ENCODE measurements around the gene HOXA7. TPM values are rescaled to one million over a fixed set of nuclear protein-coding genes. Genes with fewer than 3 reads are reported as not detected.
A peak's percentile ranks its signal among the peaks of the same experiment; 100 is the strongest.

The HOXA7 gene
- total and polyA plus RNA-seq, 9 donors: 0.23 to 4.5 (median 0.75) TPM

DNA sequence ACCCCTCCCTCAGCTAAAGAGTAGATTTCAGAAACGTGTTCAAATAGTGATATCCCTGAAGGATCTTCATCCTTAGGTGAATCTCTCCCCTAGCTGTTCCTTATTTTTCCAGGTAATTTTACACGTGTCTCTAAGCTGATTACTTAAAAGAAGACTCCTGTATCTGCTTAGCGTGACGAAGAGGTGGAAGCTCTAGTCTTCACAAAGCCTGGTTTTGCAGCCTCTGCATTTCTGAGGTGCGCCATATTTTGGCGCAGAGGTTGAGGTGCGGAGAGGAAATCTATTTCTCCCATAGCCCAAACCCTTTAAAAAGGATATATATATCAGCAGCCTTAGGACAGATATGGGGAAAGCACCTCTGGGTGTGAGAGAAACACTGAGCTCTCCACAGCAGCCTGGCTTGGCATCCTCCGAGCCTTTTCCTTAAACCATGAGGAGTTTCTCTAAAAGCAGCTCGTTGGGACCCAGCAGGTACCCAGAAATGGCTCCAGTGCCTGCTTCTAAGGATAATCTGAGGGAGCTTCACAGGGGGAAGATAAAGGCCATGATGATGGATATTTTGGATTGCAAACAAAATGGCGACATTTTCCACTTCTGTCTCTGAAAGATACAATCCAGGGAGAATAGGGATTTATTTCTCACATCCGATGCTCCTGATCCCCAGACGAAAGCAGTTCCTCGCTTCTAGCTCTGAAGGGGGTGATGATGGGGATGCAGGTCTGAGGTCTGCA is 51.0 kb downstream of the HOXA7 start:
- Histone ChIP-seq H3K36me3 (no peaks in the 10 kb centered on the region), H3K27ac (peak overlapping the region in 1 of 2 donors; percentile 38), H3K9me3 (no peaks in the 10 kb centered on the region), H3K4me3 (no peak overlapping the region), H3K4me1 (ENCODE audit: insufficient read depth) (no peaks in the 10 kb centered on the region), H3K27me3 (peaks cover 2% of the 10 kb centered on the region)
- intact Hi-C loops (cut with DNase I): no loop called here
- 62 to 76% (median 64%) methylated on average over 13 of the region's 13 CpGs for WGBS, 3 donors
- DNase-seq: no peak
- TF ChIP-seq, protein P1, sequence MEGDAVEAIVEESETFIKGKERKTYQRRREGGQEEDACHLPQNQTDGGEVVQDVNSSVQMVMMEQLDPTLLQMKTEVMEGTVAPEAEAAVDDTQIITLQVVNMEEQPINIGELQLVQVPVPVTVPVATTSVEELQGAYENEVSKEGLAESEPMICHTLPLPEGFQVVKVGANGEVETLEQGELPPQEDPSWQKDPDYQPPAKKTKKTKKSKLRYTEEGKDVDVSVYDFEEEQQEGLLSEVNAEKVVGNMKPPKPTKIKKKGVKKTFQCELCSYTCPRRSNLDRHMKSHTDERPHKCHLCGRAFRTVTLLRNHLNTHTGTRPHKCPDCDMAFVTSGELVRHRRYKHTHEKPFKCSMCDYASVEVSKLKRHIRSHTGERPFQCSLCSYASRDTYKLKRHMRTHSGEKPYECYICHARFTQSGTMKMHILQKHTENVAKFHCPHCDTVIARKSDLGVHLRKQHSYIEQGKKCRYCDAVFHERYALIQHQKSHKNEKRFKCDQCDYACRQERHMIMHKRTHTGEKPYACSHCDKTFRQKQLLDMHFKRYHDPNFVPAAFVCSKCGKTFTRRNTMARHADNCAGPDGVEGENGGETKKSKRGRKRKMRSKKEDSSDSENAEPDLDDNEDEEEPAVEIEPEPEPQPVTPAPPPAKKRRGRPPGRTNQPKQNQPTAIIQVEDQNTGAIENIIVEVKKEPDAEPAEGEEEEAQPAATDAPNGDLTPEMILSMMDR (IDR thresholded peaks at IDR 0.05): no peak
- TF ChIP-seq POLR2A (IDR thresholded peaks at IDR 0.05) (no peak), EP300 (IDR thresholded peaks at IDR 0.05) (no peak)

DNA sequence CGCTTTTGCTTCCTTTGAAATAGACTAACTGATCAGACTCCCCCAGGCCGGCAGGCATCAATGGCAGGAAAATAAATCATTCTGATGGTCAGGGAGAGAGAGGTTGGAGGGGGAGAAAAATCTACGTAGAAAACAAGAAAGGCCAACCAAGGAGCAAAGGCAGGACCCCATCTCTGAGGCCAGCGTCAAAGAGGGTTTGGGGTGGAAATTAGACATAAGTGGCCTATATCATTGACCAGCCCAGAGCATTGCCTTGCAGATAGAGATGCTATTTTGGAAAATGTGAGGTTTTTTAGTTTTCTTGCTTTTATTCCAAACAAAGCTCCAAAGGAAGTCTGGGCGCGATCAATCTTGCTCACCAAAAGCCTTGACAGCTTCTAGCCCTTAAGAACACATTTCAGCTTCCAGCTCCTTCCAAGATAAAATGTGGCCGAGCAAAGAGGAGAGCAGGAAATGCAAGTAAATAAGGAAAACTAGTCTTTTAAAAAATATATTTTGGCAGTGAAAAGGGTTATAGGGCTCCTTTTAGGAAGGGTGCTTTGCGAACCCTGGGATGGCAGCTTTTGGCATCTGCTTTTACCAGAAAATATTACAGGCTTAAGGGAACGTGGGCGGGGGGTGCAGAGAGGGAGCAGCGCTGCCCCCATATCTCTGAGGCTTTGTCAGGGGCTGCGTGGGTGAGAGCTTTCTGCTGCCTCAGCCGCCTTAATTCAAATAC is 52.0 kb downstream of the HOXA7 start:
- Histone ChIP-seq H3K27ac (peak overlapping the region in 1 of 2 donors; percentile 25), H3K27me3 (no peaks in the 10 kb centered on the region), H3K4me3 (no peak overlapping the region), H3K9me3 (no peaks in the 10 kb centered on the region), H3K36me3 (no peaks in the 10 kb centered on the region), H3K4me1 (ENCODE audit: insufficient read depth) (no peaks in the 10 kb centered on the region)
- TF ChIP-seq, protein P1 (IDR thresholded peaks at IDR 0.05): no peak
- TF ChIP-seq POLR2A (IDR thresholded peaks at IDR 0.05): no peak
- TF ChIP-seq EP300 (IDR thresholded peaks at IDR 0.05): no peak
- WGBS, 3 donors: 15 to 29% (median 19%) methylated on average over 13 of the region's 13 CpGs
- intact Hi-C loops (cut with DNase I): no loop called here
- peak in 1 of 5 donors; percentile 39 for DNase-seq

MicroRNAs encoded within 50 kb of the gene (microRNA counts, 767-probe panel; counts per million panel counts)
- microRNA hsa-miR-196b-5p: 530 counts per million, percentile 78 among the panel's probes with 10 or more counts

Small RNAs within 50 kb of the gene (microRNA-seq; reads per million reads assigned to microRNA genes)
- gene MIR196B: 48.2 to 186 (median 186) reads per million in 3 donors

Small RNAs within 50 kb of the gene (small RNA-seq; reads per million reads assigned to genes)
- not detected for gene AC004080.5
- not detected for gene RF02140
- not detected for gene RF02141

Other genes with a start within 250 kb of the HOXA7 start
- 1 to 10 TPM in 3 of 7 donors, under 1 TPM in 4; 0.23 to 1.5 (median 0.62) TPM for gene HOXA1, start 60.7 kb downstream of the HOXA7 start, total RNA-seq
- gene HOXA1, start 60.7 kb downstream of the HOXA7 start, polyA plus RNA-seq: under 1 TPM; 0.45 to 0.88 TPM
- 1 to 10 TPM in 3 of 7 donors, under 1 TPM in 2, not detected in 2; 0.36 to 9.0 (median 1.1) TPM for gene HOXA2, start 54.0 kb downstream of the HOXA7 start, total RNA-seq
- 1 to 10 TPM in 1 of 2 donors, under 1 TPM in 1; 0.73 to 1.8 TPM for gene HOXA2, start 54.0 kb downstream of the HOXA7 start, polyA plus RNA-seq
- gene HOXA4, start 25.9 kb downstream of the HOXA7 start, total RNA-seq: 10 to 100 TPM in 2 of 7 donors, 1 to 10 TPM in 3, under 1 TPM in 2; 0.22 to 34.0 (median 2.3) TPM
- gene HOXA4, start 25.9 kb downstream of the HOXA7 start, polyA plus RNA-seq: 10 to 100 TPM in 1 of 2 donors, 1 to 10 TPM in 1; 6.6 to 12.9 TPM
- gene HOXA5, start 13.0 kb downstream of the HOXA7 start, total RNA-seq: 10 to 100 TPM in 2 of 7 donors, 1 to 10 TPM in 2, under 1 TPM in 3; 0.40 to 29.6 (median 1.4) TPM
- 1 to 10 TPM; 1.8 to 5.6 TPM for gene HOXA5, start 13.0 kb downstream of the HOXA7 start, polyA plus RNA-seq
- 1 to 10 TPM in 3 of 7 donors, under 1 TPM in 4; 0.32 to 4.2 (median 0.43) TPM for gene HOXA6, start 8.9 kb downstream of the HOXA7 start, total RNA-seq
- under 1 TPM in 1 of 2 donors, not detected in 1; 0.29 TPM for gene HOXA6, start 8.9 kb downstream of the HOXA7 start, polyA plus RNA-seq
- 10 to 100 TPM in 2 of 7 donors, 1 to 10 TPM in 3, under 1 TPM in 2; 0.36 to 50.9 (median 1.3) TPM for gene HOXA3, start 4.1 kb downstream of the HOXA7 start, total RNA-seq
- gene HOXA3, start 4.1 kb downstream of the HOXA7 start, polyA plus RNA-seq: 1 to 10 TPM; 2.3 to 3.4 TPM
- gene HOXA9, start 8.9 kb upstream of the HOXA7 start, total RNA-seq: 1 to 10 TPM in 1 of 7 donors, under 1 TPM in 5, not detected in 1; 0.12 to 1.0 (median 0.57) TPM
- 1 to 10 TPM in 1 of 2 donors, under 1 TPM in 1; 0.22 to 2.5 TPM for gene HOXA9, start 8.9 kb upstream of the HOXA7 start, polyA plus RNA-seq
- gene HOXA10, start 17.6 kb upstream of the HOXA7 start, total RNA-seq: 1 to 10 TPM in 3 of 7 donors, under 1 TPM in 3, not detected in 1; 0.25 to 2.0 (median 0.91) TPM
- gene HOXA10, start 17.6 kb upstream of the HOXA7 start, polyA plus RNA-seq: 1 to 10 TPM in 1 of 2 donors, under 1 TPM in 1; 0.34 to 2.8 TPM
- gene HOXA11, start 28.6 kb upstream of the HOXA7 start, total RNA-seq: 1 to 10 TPM in 3 of 7 donors, under 1 TPM in 1, not detected in 3; 0.23 to 2.0 (median 1.5) TPM
- under 1 TPM; 0.11 to 0.65 TPM for gene HOXA11, start 28.6 kb upstream of the HOXA7 start, polyA plus RNA-seq
- gene HOXA13, start 43.4 kb upstream of the HOXA7 start, total RNA-seq: not detected
- under 1 TPM in 1 of 2 donors, not detected in 1; 0.07 TPM for gene HOXA13, start 43.4 kb upstream of the HOXA7 start, polyA plus RNA-seq
- not detected for gene EVX1, start 86.1 kb upstream of the HOXA7 start, total RNA-seq
- gene EVX1, start 86.1 kb upstream of the HOXA7 start, polyA plus RNA-seq: not detected

Measured in ovary (tissue), 9 donors.